ENCODE measurements around the gene UBXN4. TPM values are rescaled to one million over a fixed set of nuclear protein-coding genes. Genes with fewer than 3 reads are reported as not detected.

Gene UBXN4
- total and polyA plus RNA-seq, 2 of the 4 experiments (the other 2 are of a cell fraction), result 48.1 to 49.1 TPM

GRCh38 chr2:135740206-135740605 is 1.4 kb upstream of the UBXN4 start:
- no peak for DNase-seq
- Histone ChIP-seq H3K56ac (ENCODE audit: extremely low read depth, insufficient read depth, low read length) (no peak overlapping the region), H3K79me1 (ENCODE audit: low read depth in 1 of 2, low read length in 2 of 2) (peaks cover 5 to 12% of the 10 kb centered on the region in 2 experiments; a peak in 3 of 4 replicates), H3K9ac (ENCODE audit: low read depth, low read length) (no peak overlapping the region), H3K4ac (ENCODE audit: low read depth, low read length) (no peak overlapping the region), H3K27me3 (ENCODE audit: control insufficient read depth, insufficient read depth, low read length) (no peaks in the 10 kb centered on the region), H3K9me1 (ENCODE audit: insufficient read depth, low read length) (peaks cover 3% of the 10 kb centered on the region; the same call in 1 of the 2 replicates), H4K20me1 (ENCODE audit: insufficient read depth, low read length) (peaks cover 15% of the 10 kb centered on the region; the same call in 1 of the 2 replicates), H3K27ac (ENCODE audit: insufficient read depth, low read length) (no peak overlapping the region), H2BK20ac (ENCODE audit: low read depth, low read length) (no peak overlapping the region), H4K91ac (ENCODE audit: insufficient read depth, low read depth, low read length) (no peak overlapping the region), H2AFZ (replicated peaks; ENCODE audit: low read length, poor library complexity) (no peak overlapping the region), H2BK120ac (ENCODE audit: low read depth, low read length) (no peak overlapping the region), H3K4me3 (ENCODE audit: insufficient read depth, low read depth, low read length) (no peak overlapping the region), H4K5ac (ENCODE audit: low read depth, low read length) (no peak overlapping the region), H3K14ac (replicated peaks; ENCODE audit: low read depth, low read length) (no peak overlapping the region), H4K8ac (ENCODE audit: low read depth in 2 of 2, low read length in 2 of 2) (no peak overlapping the region), H2AK5ac (ENCODE audit: low read depth, low read length) (no peak overlapping the region; the same call in 1 of the 2 replicates), H3K18ac (ENCODE audit: low read depth, low read length) (no peak overlapping the region), H3K9me3 (ENCODE audit: control insufficient read depth, insufficient read depth, low read length) (no peaks in the 10 kb centered on the region), H2BK5ac (ENCODE audit: low read depth, low read length, poor library complexity, severe bottlenecking) (no peak overlapping the region), H3K36me3 (ENCODE audit: control insufficient read depth, insufficient read depth, low read length) (peaks cover 1% of the 10 kb centered on the region; the same call in 1 of the 2 replicates), H3K4me1 (ENCODE audit: control insufficient read depth, insufficient read depth, low read length) (peaks cover 5% of the 10 kb centered on the region), H3K4me2 (ENCODE audit: low read depth, low read length) (no peak overlapping the region), H2AK9ac (replicated peaks; ENCODE audit: low read depth, low read length, poor library complexity) (no peak overlapping the region), H3K23ac (ENCODE audit: low read depth, low read length) (no peak overlapping the region), H2BK15ac (ENCODE audit: low read depth, low read length) (no peak overlapping the region)
- ChIA-PET CTCF (interaction anchor here (1.6 to 1.7 kb wide), 2 partner anchors 8 to 30 kb away, joined by 3 to 6 read pairs; no protein-coding TSS in a partner anchor), POLR2A (ENCODE audit: unreplicated experiment) (no interaction called here)
- no TSS peak for BruUV-seq (replicated peaks)
- in situ Hi-C loops (cut with MboI; ENCODE audit: low sequenced_read_pairs), result no loop called here
- intact Hi-C loops (cut with micrococcal nuclease), result loop anchor here (5.0 kb wide), 1 partner anchor 688 kb away; the partner anchor contains the start of gene RAB3GAP1
- WGBS, 2 experiments (ENCODE audit: extremely low coverage in 2 of 2, insufficient read length in 1 of 2), result 67% methylated on average over 1 of the region's 3 CpGs; no CpG with 5 or more reads in 1 of the 2 experiments
- TF ChIP-seq CHD1 (IDR thresholded peaks at IDR 0.05; ENCODE audit: low read depth, low read length), result no peak
- TF ChIP-seq MAFK (IDR thresholded peaks at IDR 0.05; ENCODE audit: low read depth, low read length), result no peak
- TF ChIP-seq SMC3 (IDR thresholded peaks at IDR 0.05; ENCODE audit: low read depth, low read length), result no peak
- TF ChIP-seq NFE2L2 (IDR thresholded peaks at IDR 0.05; ENCODE audit: low read depth, low read length), result no peak
- no peak for TF ChIP-seq ELK1 (IDR thresholded peaks at IDR 0.05; ENCODE audit: borderline replicate concordance, low read depth, low read length)
- no peak for TF ChIP-seq CEBPB (IDR thresholded peaks at IDR 0.05; ENCODE audit: low read depth, low read length)
- no peak for TF ChIP-seq POLR2A (IDR thresholded peaks at IDR 0.05; ENCODE audit: low read depth, low read length)
- TF ChIP-seq RAD21 (IDR thresholded peaks at IDR 0.05; ENCODE audit: low read length), result no peak
- TF ChIP-seq MXI1 (IDR thresholded peaks at IDR 0.05; ENCODE audit: borderline replicate concordance, low read depth, low read length), result no peak
- TF ChIP-seq MAZ (IDR thresholded peaks at IDR 0.05; ENCODE audit: borderline replicate concordance, low read depth, low read length), result no peak
- TF ChIP-seq CTCF (conservative IDR thresholded peaks at IDR 0.05; ENCODE audit: low read depth, low read length), result no peak
- ATAC-seq (ENCODE audit: low read depth), result no peak
- dilution Hi-C loops (cut with HindIII; ENCODE audit: low sequenced_read_pairs, unreplicated experiment), result no loop called here

Data from IMR-90 (cell line).